RWPE1 (cell line): ENCODE results near the gene NDST3.

ENCODE experiments used
- CTCF ChIA-PET: fragments of 350-600 bp; sonication (Branson Sonifier 250); formaldehyde crosslinking; extraction: SDS; loops from one replicate; lab custom pipeline; 2021; lab: Yijun Ruan, JAX
- POLR2A ChIA-PET: fragments of 400-600 bp; formaldehyde crosslinking; extraction: SDS; loops from one replicate; lab custom pipeline; 2020; ENCODE audit warnings: antibody characterized with exemption; ENCODE audit not compliant: low non-redundant PET; lab: Yijun Ruan, JAX
- DNase-seq: peaks from one replicate; pipeline ENCODE4 v3.0.0; 2012; ENCODE audit warnings: low spot score
- H3K27ac ChIP-seq: fragments of 450-650 bp; 2 replicates; pipeline ENCODE4 v1.5.1; 2017
- CTCF ChIP-seq: fragments of 450-650 bp; conservative IDR thresholded peaks from 2 replicates; pipeline ENCODE4 v1.5.1; 2017; ENCODE audit warnings: low read depth, mild to moderate bottlenecking

NDST3 gene

GRCh38 chr4:118034053-118034785 is at the start of gene NDST3:
TSS of gene NDST3 (plus strand) at chr4:118034486. CDS start at chr4:118053911, 19,425 bp downstream.
- H3K27ac ChIP-seq: peak within 1 kb of the TSS; percentile 18
- peak; percentile 51 for DNase-seq
- TF ChIP-seq CTCF: peak; percentile 73

GRCh38 chr4:117986321-117986720 is 48.0 kb upstream of the NDST3 start:
- CTCF ChIA-PET: interaction anchor here (0.7 kb wide), 1 partner anchor 1384 kb away, joined by 3 read pairs; no protein-coding TSS in a partner anchor
- no peak overlapping the region for H3K27ac ChIP-seq
- TF ChIP-seq CTCF: no peak
- no peak for DNase-seq
- POLR2A ChIA-PET: no interaction called here

More at GRCh38 chr4:118034053-118034785, at the start of gene NDST3:
- ChIA-PET POLR2A (no interaction called here), CTCF (interaction anchor here (0.5 to 2.2 kb wide), 5 partner anchors 10 to 1675 kb away, joined by 3 to 14 read pairs (median 3); no protein-coding TSS in a partner anchor)

- no peak for TF ChIP-seq CTCF
- DNase-seq: no peak
- ChIA-PET POLR2A (no interaction called here), CTCF (no interaction called here)
- H3K27ac ChIP-seq: no peak overlapping the region
Measured at GRCh38 chr4:117987464-117987863, 46.8 kb upstream of the NDST3 start.

DNA sequence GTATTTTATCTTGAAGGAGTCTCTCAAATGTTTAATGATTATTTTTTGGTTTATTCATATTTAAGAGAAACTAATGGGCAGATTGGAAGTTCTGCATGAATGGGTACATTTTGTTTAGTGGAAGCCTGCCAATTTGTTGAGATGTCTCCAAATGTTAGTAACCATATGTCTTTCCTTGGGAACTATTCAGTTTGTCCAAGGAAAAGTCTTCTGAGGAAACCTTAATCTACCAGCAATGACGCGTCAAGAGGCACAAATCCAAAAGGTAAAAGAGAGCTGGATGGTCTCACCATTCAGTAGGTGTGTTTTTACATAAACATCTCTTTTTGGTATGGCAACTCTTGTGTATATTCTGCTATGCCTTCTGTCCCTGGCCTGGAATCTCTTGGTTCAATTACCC is 37.4 kb upstream of the NDST3 start:
- CTCF ChIA-PET: no interaction called here
- DNase-seq: no peak
- no peak for TF ChIP-seq CTCF
- H3K27ac ChIP-seq: no peak overlapping the region
- POLR2A ChIA-PET: no interaction called here

DNA sequence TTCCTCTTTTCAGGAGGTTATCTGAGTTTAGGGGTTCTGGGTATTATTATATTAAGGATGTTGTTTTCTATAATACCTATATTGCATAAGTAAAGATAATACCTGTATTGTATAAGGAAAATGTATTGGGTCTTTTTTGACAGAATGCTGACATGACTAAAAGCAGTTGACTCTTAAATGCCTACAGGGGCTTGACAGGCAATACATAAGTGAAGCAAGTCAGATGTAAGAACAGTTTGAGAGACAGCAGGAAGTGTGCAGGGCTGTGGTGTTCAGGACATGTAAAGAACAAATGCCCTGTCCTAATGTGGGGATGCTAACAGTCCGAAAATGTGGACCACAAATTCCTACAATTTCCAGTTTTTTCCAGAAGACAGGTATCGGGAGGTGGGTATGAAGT is 30.2 kb upstream of the NDST3 start:
- no peak for DNase-seq
- TF ChIP-seq CTCF: no peak
- no peak overlapping the region for H3K27ac ChIP-seq
- ChIA-PET POLR2A (no interaction called here), CTCF (no interaction called here)

- ChIA-PET CTCF (no interaction called here), POLR2A (no interaction called here)
- no peak for DNase-seq
Measured at GRCh38 chr4:118005883-118006282, 28.4 kb upstream of the NDST3 start.

More at GRCh38 chr4:118005883-118006282, 28.4 kb upstream of the NDST3 start:
- no peak overlapping the region for H3K27ac ChIP-seq
- no peak for TF ChIP-seq CTCF
